AG09309 (cell line): ENCODE results near the gene LTBP1.

Experiments used
- DNase-seq: peaks from one replicate; pipeline ENCODE4 v3.0.0-alpha.2; 2010; ENCODE audit warnings: low read depth
- H3K4me3 ChIP-seq: 2 replicates; pipeline ENCODE4 v1.5.1; 2011; ENCODE audit warnings: mild to moderate bottlenecking, low read depth, low read length, moderate library complexity; ENCODE audit not compliant: control insufficient read depth
- CTCF ChIP-seq: IDR thresholded peaks from 2 replicates; pipeline ENCODE4 v1.5.1; 2011; ENCODE audit warnings: mild to moderate bottlenecking, low read depth, low read length, inconsistent platforms; ENCODE audit not compliant: insufficient read depth, control insufficient read depth; ENCODE audit errors: missing control alignments

Gene LTBP1

GRCh38 chr2:32997705-32998104, 51.0 kb downstream of the LTBP1 start:
- no peak for DNase-seq
- H3K4me3 ChIP-seq = no peak overlapping the region
- no peak for TF ChIP-seq CTCF

GRCh38 chr2:33000986-33001385, 54.2 kb downstream of the LTBP1 start:
- TF ChIP-seq CTCF = no peak
- no peak overlapping the region for H3K4me3 ChIP-seq
- DNase-seq = peak; percentile 10

- H3K4me3 ChIP-seq = no peak overlapping the region
- TF ChIP-seq CTCF = no peak
- DNase-seq = no peak
Observed at GRCh38 chr2:33001823-33002222, 55.1 kb downstream of the LTBP1 start.

GRCh38 chr2:33002863-33003262, 56.1 kb downstream of the LTBP1 start:
- DNase-seq = no peak
- no peak overlapping the region for H3K4me3 ChIP-seq
- TF ChIP-seq CTCF = no peak

- H3K4me3 ChIP-seq = no peak overlapping the region
- no peak for DNase-seq
- no peak for TF ChIP-seq CTCF
Observed at GRCh38 chr2:33005057-33005456, 58.3 kb downstream of the LTBP1 start.

GRCh38 chr2:33008716-33009115, 62.0 kb downstream of the LTBP1 start:
- TF ChIP-seq CTCF = no peak
- H3K4me3 ChIP-seq = no peak overlapping the region
- no peak for DNase-seq

GRCh38 chr2:33009249-33009648, 62.5 kb downstream of the LTBP1 start:
- no peak for DNase-seq
- TF ChIP-seq CTCF = no peak
- H3K4me3 ChIP-seq = no peak overlapping the region
